ENCODE results near the gene FAM50B. TPM values are rescaled to one million over a fixed set of nuclear protein-coding genes. Genes with fewer than 3 reads are reported as not detected.
A peak's percentile ranks its signal among the peaks of the same experiment; 100 is the strongest.

Gene FAM50B
- total RNA-seq, 4 donors from 2014 or later: 1.8 to 25.4 (median 12.2) TPM

GRCh38 chr6:3848380-3848779, 793 bp upstream of the FAM50B start:
- H3K4me1 ChIP-seq: no peaks in the 10 kb centered on the region
- peak overlapping the region; percentile 58 to 63 for H3K27ac ChIP-seq
- intact Hi-C loops (cut with DNase I; ENCODE audit: low total_unique reads): no loop called here
- H3K9me3 ChIP-seq: no peaks in the 10 kb centered on the region
- TF ChIP-seq CTCF (IDR thresholded peaks at IDR 0.05) (no peak), POLR2A (IDR thresholded peaks at IDR 0.05) (no peak)
- no peak for DNase-seq
- no peaks in the 10 kb centered on the region for H3K27me3 ChIP-seq
- no peaks in the 10 kb centered on the region for H3K36me3 ChIP-seq
- peak overlapping the region; percentile 39 to 48 for H3K4me3 ChIP-seq

GRCh38 chr6:3849681-3850450, 693 bp downstream of the FAM50B start:
- H3K4me1 ChIP-seq: no peaks in the 10 kb centered on the region
- intact Hi-C loops (cut with DNase I; ENCODE audit: low total_unique reads): no loop called here
- no peak for TF ChIP-seq CTCF (IDR thresholded peaks at IDR 0.05)
- TF ChIP-seq POLR2A (IDR thresholded peaks at IDR 0.05): no peak
- no peaks in the 10 kb centered on the region for H3K27me3 ChIP-seq
- peak overlapping the region; percentile 39 to 48 for H3K4me3 ChIP-seq
- H3K27ac ChIP-seq: peak overlapping the region; percentile 63 to 69
- peak; percentile 28 for DNase-seq
- no peaks in the 10 kb centered on the region for H3K9me3 ChIP-seq
- H3K36me3 ChIP-seq: no peaks in the 10 kb centered on the region

- intact Hi-C loops (cut with DNase I; ENCODE audit: low total_unique reads): no loop called here
- Histone ChIP-seq H3K27me3 (no peaks in the 10 kb centered on the region), H3K36me3 (no peaks in the 10 kb centered on the region), H3K4me1 (no peaks in the 10 kb centered on the region), H3K27ac (no peak overlapping the region), H3K4me3 (peak overlapping the region in 1 of 2 donors; percentile 48), H3K9me3 (no peaks in the 10 kb centered on the region)
- TF ChIP-seq POLR2A (IDR thresholded peaks at IDR 0.05): no peak
- no peak for TF ChIP-seq CTCF (IDR thresholded peaks at IDR 0.05)
- DNase-seq: no peak
Observed at GRCh38 chr6:3850451-3851203, 1.5 kb downstream of the FAM50B start.

GRCh38 chr6:3851839-3852238, 2.7 kb downstream of the FAM50B start:
- DNase-seq: no peak
- Histone ChIP-seq H3K36me3 (no peaks in the 10 kb centered on the region), H3K4me3 (no peak overlapping the region), H3K4me1 (no peaks in the 10 kb centered on the region), H3K27ac (no peak overlapping the region), H3K9me3 (no peaks in the 10 kb centered on the region), H3K27me3 (no peaks in the 10 kb centered on the region)
- TF ChIP-seq CTCF (IDR thresholded peaks at IDR 0.05): no peak
- intact Hi-C loops (cut with DNase I; ENCODE audit: low total_unique reads): no loop called here

GRCh38 chr6:3852391-3852790, 3.2 kb downstream of the FAM50B start:
- intact Hi-C loops (cut with DNase I; ENCODE audit: low total_unique reads): no loop called here
- TF ChIP-seq POLR2A (IDR thresholded peaks at IDR 0.05) (no peak), CTCF (IDR thresholded peaks at IDR 0.05) (no peak)
- Histone ChIP-seq H3K27me3 (no peaks in the 10 kb centered on the region), H3K4me3 (no peak overlapping the region), H3K27ac (no peak overlapping the region), H3K4me1 (no peaks in the 10 kb centered on the region), H3K9me3 (no peaks in the 10 kb centered on the region), H3K36me3 (no peaks in the 10 kb centered on the region)
- DNase-seq: no peak

Data from uterus (tissue), 4 donors.